ENCODE data around the gene PTH1R. TPM values are rescaled to one million over a fixed set of nuclear protein-coding genes. Genes with fewer than 3 reads are reported as not detected.

PTH1R gene
- total RNA-seq, 1 experiment from 2014 or later = 1.0 TPM

DNA sequence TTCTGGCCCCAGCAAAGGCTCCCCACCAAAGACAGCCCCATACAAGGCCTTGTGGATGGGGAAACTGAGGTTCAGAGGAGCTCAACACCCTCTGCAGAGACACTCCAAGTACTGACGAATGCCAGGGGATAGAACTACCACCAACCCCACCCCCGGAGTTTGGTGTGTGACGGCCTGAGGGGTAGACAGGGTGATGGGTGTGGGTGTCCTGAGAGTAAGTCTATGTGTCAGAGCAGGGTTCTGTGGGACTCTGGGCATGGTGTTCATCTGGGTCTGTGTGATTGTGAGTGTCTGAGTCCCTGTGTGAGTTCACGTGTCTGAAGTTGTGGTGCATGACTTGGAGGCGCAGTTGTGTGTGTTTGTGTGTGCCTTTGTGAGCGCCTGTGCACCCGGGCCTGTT is 7.4 kb downstream of the PTH1R start:
- no peak overlapping the region for H2BK20ac ChIP-seq (ENCODE audit: low read depth, low read length, poor library complexity, severe bottlenecking)
- no peak overlapping the region for H3K4me2 ChIP-seq (ENCODE audit: insufficient read depth, insufficient read length, low read length)
- H3K4ac ChIP-seq (ENCODE audit: low read depth, low read length) = no peak overlapping the region
- H3K27me3 Mint-ChIP-seq (ENCODE audit: low read depth) = peaks cover 94% of the 10 kb centered on the region
- H3T11ph ChIP-seq (ENCODE audit: low read length) = no peak overlapping the region
- no peaks in the 10 kb centered on the region; a peak in 1 of 5 replicates for H3K9me3 Mint-ChIP-seq
- TF ChIP-seq, protein P1, sequence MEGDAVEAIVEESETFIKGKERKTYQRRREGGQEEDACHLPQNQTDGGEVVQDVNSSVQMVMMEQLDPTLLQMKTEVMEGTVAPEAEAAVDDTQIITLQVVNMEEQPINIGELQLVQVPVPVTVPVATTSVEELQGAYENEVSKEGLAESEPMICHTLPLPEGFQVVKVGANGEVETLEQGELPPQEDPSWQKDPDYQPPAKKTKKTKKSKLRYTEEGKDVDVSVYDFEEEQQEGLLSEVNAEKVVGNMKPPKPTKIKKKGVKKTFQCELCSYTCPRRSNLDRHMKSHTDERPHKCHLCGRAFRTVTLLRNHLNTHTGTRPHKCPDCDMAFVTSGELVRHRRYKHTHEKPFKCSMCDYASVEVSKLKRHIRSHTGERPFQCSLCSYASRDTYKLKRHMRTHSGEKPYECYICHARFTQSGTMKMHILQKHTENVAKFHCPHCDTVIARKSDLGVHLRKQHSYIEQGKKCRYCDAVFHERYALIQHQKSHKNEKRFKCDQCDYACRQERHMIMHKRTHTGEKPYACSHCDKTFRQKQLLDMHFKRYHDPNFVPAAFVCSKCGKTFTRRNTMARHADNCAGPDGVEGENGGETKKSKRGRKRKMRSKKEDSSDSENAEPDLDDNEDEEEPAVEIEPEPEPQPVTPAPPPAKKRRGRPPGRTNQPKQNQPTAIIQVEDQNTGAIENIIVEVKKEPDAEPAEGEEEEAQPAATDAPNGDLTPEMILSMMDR (conservative IDR thresholded peaks at IDR 0.05) = no peak
- H3K23me2 ChIP-seq (ENCODE audit: insufficient read length, low read depth, low read length, poor library complexity, severe bottlenecking) = peaks cover 5% of the 10 kb centered on the region
- no peaks in the 10 kb centered on the region for H4K20me1 ChIP-seq (ENCODE audit: control insufficient read depth, insufficient read depth, insufficient read length)
- no peak overlapping the region for H4K5ac ChIP-seq (ENCODE audit: insufficient read length, low read depth, low read length)
- H3K9ac ChIP-seq (ENCODE audit: extremely low read depth, insufficient read length, low read length) = no peak overlapping the region
- H3K14ac ChIP-seq (ENCODE audit: insufficient read depth, low read length) = no peak overlapping the region
- H3K79me2 ChIP-seq (ENCODE audit: insufficient read depth, low read length) = no peaks in the 10 kb centered on the region
- H3K4me3 Mint-ChIP-seq = no peak overlapping the region; a peak in 2 of 5 replicates
- H2AK5ac ChIP-seq (ENCODE audit: insufficient read length, low read length) = no peak overlapping the region
- no peak overlapping the region for H2BK5ac ChIP-seq (ENCODE audit: insufficient read length, low read length)
- H3K9me3 ChIP-seq (ENCODE audit: control insufficient read depth, low read depth, low read length) = no peaks in the 10 kb centered on the region
- no peak overlapping the region for H3K27ac Mint-ChIP-seq
- no peak overlapping the region for H2BK120ac ChIP-seq (ENCODE audit: low read depth, low read length, poor library complexity, severe bottlenecking)
- H3K56ac ChIP-seq (ENCODE audit: insufficient read length, low read depth, low read length) = no peak overlapping the region
- H3K4me1 Mint-ChIP-seq = peaks cover 20 to 37% of the 10 kb centered on the region in 2 experiments
- no peaks in the 10 kb centered on the region for H3K79me1 ChIP-seq (ENCODE audit: insufficient read depth, low read depth, low read length, poor library complexity, severe bottlenecking)
- no peak overlapping the region for H3K18ac ChIP-seq (ENCODE audit: insufficient read length, low read depth, low read length)
- no peaks in the 10 kb centered on the region; the same call in 1 of the 2 replicates for H3K4me1 ChIP-seq (ENCODE audit: insufficient read depth, low read length)
- no peak for DNase-seq
- no peak overlapping the region for H3K27ac ChIP-seq (ENCODE audit: insufficient read length, low read depth, low read length)
- no CpG with 5 or more reads among the region's 7 CpGs for WGBS (ENCODE audit: extremely low coverage, insufficient read length, low lambda C conversion rate)
- no peak overlapping the region for H2BK12ac ChIP-seq (ENCODE audit: insufficient read length, low read depth, low read length)
- no peak overlapping the region for H2BK15ac ChIP-seq (ENCODE audit: low read depth, low read length)
- no peaks in the 10 kb centered on the region for H3K36me3 Mint-ChIP-seq (ENCODE audit: insufficient read depth in 1 of 3, low read depth in 3 of 3)
- H4K91ac ChIP-seq (ENCODE audit: insufficient read length, low read depth, low read length) = no peak overlapping the region
- no peak overlapping the region for H4K8ac ChIP-seq (replicated peaks; ENCODE audit: insufficient read length, low read depth, low read length)
- H3K23ac ChIP-seq (ENCODE audit: insufficient read length, low read depth, low read length) = no peak overlapping the region
- no peak overlapping the region for H2AFZ ChIP-seq (ENCODE audit: low read length)
- peaks cover 53% of the 10 kb centered on the region for H3K27me3 ChIP-seq (ENCODE audit: insufficient read depth, low read length)

Measured in H9 (cell line).